Common myeloid progenitor, CD34-positive (primary cell): ENCODE data around the gene RXFP2.

Experiments
- CTCF ChIA-PET: fragments of 350-600 bp; sonication (Branson Sonifier 250); formaldehyde crosslinking; loops from one replicate; lab custom pipeline; 2021; ENCODE audit warnings: antibody characterized with exemption; lab: Charles Lee
- POLR2A ChIA-PET: fragments of 350-600 bp; sonication (Branson Sonifier 250); formaldehyde crosslinking; loops from one replicate; lab custom pipeline; 2021; ENCODE audit warnings: antibody characterized with exemption; lab: Charles Lee
- DNase-seq, 3 donors: peaks; one replicate each; pipeline versions ENCODE4 v3.0.0 to v3.0.0-alpha.2; 2013
- H3K27ac ChIP-seq, 2 experiments: 1 replicate in 1 of 2; 2 replicates in 1 of 2; pipeline ENCODE4 v1.7.0; 2013; ENCODE audit warnings: inconsistent platforms in 2 of 2, low read length in 2 of 2, mild to moderate bottlenecking in 2 of 2, low read depth in 1 of 2, moderate library complexity in 1 of 2; ENCODE audit not compliant: severe bottlenecking in 2 of 2, insufficient read depth in 1 of 2, poor library complexity in 1 of 2
- H3K27me3 ChIP-seq, 5 experiments: replicated peaks in 2 of 5; 1 replicate in 3 of 5; 2 replicates in 2 of 5; pipeline versions ENCODE4 v1.6.1 to v1.7.0; 2013; ENCODE audit warnings: low read length in 4 of 5, mild to moderate bottlenecking in 2 of 5, moderate library complexity in 2 of 5, inconsistent platforms in 1 of 5; ENCODE audit not compliant: insufficient read depth in 5 of 5, control insufficient read depth in 4 of 5
- H3K36me3 ChIP-seq, 4 experiments: 1 replicate in 2 of 4; 2 replicates in 2 of 4; pipeline versions ENCODE4 v1.6.1 to v1.7.0; 2013; ENCODE audit warnings: low read length in 3 of 4, control low read depth in 1 of 4, mild to moderate bottlenecking in 1 of 4; ENCODE audit not compliant: control insufficient read depth in 4 of 4, insufficient read depth in 4 of 4
- H3K4me1 ChIP-seq, 4 experiments: 1 replicate in 3 of 4; 2 replicates in 1 of 4; pipeline versions ENCODE4 v1.6.1 to v1.7.1; 2013; ENCODE audit warnings: low read length in 3 of 4, mild to moderate bottlenecking in 3 of 4, control low read depth in 1 of 4, inconsistent platforms in 1 of 4, moderate library complexity in 1 of 4; ENCODE audit not compliant: control insufficient read depth in 4 of 4, insufficient read depth in 4 of 4; ENCODE audit errors: control extremely low read depth in 1 of 4
- H3K4me3 ChIP-seq, 7 experiments: 1 replicate in 4 of 7; 2 replicates in 3 of 7; pipeline versions ENCODE4 v1.5.1 to v1.7.0; 2013; ENCODE audit warnings: mild to moderate bottlenecking in 7 of 7, low read length in 6 of 7, moderate library complexity in 6 of 7, inconsistent platforms in 2 of 7, low read depth in 2 of 7, control low read depth in 1 of 7; ENCODE audit not compliant: insufficient read depth in 4 of 7, control insufficient read depth in 1 of 7; ENCODE audit errors: extremely low read depth in 1 of 7
- H3K9me3 ChIP-seq, 5 experiments: 1 replicate in 4 of 5; 2 replicates in 1 of 5; pipeline versions ENCODE4 v1.6.1 to v1.7.1; 2013; ENCODE audit warnings: low read length in 4 of 5, mild to moderate bottlenecking in 2 of 5, inconsistent platforms in 1 of 5, low read depth in 1 of 5, moderate library complexity in 1 of 5; ENCODE audit not compliant: control insufficient read depth in 4 of 5, insufficient read depth in 2 of 5; ENCODE audit errors: control extremely low read depth in 1 of 5
- WGBS: methylation state at CpG from one replicate; pipeline ENCODE4 v1.1.5; 2013; ENCODE audit not compliant: insufficient coverage; 5-methylcytosine and 5-hydroxymethylcytosine counted together

RXFP2 gene

DNA sequence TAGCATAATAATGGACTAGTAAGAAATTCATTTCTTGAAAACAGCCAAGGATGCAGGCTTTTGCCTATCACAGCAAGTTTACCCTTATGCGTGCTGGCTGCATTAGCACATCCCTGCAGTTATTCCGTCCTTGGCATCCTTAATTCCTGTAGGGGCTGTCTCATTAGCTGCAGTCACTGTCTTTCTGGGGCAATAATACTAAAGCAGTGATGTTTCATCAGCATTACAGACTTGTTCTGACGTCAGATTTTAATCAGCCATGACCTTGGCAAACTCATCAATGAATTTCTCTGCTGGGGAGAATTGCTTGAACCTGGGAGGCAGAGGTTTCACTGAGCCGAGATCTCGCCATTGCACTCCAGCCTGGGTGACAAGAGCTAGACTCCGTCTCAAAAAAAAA lies 103.7 kb downstream of the RXFP2 start:
- ChIA-PET POLR2A (no interaction called here), CTCF (no interaction called here)
- WGBS, result 96% methylated on average over 5 of the region's 6 CpGs

DNA sequence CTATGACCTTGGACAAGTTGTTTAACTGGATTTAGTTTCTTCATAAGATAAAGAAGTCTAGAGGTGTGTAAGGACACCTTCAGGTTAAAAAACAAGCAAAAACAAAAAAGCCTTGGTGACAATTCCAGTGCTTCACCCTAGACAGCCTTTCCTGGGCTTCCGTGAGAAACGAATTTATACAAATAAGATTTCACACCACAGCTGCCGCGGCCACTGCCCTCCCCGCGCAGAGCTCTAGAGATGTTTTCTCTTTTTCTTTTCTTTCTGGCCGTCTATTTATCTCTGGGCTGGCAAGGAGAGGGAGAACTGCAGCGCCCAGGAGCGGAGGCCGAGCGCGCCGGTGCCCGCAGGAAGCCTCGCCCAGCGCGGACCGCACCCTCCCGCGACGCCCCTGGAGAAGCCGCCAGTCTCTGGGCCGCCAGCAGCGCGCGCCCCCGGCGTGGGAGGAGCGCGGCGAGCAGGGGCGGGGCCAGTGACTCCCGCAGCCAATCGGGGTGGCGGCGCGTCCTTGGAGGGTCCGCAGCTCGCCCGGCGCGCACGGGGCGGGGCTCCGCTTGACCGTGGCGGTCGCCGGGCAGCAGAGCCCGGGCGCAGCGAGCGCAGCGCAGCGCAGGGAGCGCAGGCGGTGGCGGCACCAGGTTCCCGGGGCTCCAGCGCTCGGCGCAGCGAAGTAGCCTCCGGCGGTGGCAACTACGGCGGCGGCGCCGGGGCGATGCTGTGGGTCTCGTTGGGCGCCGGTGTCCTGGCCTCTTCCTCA lies 107.0 kb downstream of the RXFP2 start:
- H3K9me3 ChIP-seq, result no peaks in the 10 kb centered on the region
- H3K36me3 ChIP-seq, result no peaks in the 10 kb centered on the region
- H3K4me1 ChIP-seq, result peaks cover 0 to 11% (median 8%) of the 10 kb centered on the region in 4 experiments
- DNase-seq, result peak; percentile 76 to 84 (median 76)
- POLR2A ChIA-PET, result interaction anchor here (1.0 kb wide), 1 partner anchor 16 kb away, joined by 4 read pairs; no protein-coding TSS in a partner anchor
- 0% methylated on average over 53 of the region's 74 CpGs for WGBS
- H3K4me3 ChIP-seq, result peak overlapping the region; percentile 58 to 83 (median 72)
- no peak overlapping the region for H3K27ac ChIP-seq
- H3K27me3 ChIP-seq, result peaks cover 6 to 23% (median 13%) of the 10 kb centered on the region in 5 experiments
- CTCF ChIA-PET, result interaction anchor here (0.7 to 1.2 kb wide), 3 partner anchors 16 to 28 kb away, joined by 3 to 5 read pairs (median 3); no protein-coding TSS in a partner anchor

More for the DNA sequence above, 103.7 kb downstream of the RXFP2 start:
- H3K4me1 ChIP-seq, result peaks cover 0 to 11% (median 8%) of the 10 kb centered on the region in 4 experiments
- H3K36me3 ChIP-seq, result no peaks in the 10 kb centered on the region
- no peak for DNase-seq
- H3K27ac ChIP-seq, result no peak overlapping the region
- peaks cover 6 to 23% (median 13%) of the 10 kb centered on the region in 5 experiments for H3K27me3 ChIP-seq
- no peaks in the 10 kb centered on the region for H3K9me3 ChIP-seq
- no peak overlapping the region for H3K4me3 ChIP-seq

DNA sequence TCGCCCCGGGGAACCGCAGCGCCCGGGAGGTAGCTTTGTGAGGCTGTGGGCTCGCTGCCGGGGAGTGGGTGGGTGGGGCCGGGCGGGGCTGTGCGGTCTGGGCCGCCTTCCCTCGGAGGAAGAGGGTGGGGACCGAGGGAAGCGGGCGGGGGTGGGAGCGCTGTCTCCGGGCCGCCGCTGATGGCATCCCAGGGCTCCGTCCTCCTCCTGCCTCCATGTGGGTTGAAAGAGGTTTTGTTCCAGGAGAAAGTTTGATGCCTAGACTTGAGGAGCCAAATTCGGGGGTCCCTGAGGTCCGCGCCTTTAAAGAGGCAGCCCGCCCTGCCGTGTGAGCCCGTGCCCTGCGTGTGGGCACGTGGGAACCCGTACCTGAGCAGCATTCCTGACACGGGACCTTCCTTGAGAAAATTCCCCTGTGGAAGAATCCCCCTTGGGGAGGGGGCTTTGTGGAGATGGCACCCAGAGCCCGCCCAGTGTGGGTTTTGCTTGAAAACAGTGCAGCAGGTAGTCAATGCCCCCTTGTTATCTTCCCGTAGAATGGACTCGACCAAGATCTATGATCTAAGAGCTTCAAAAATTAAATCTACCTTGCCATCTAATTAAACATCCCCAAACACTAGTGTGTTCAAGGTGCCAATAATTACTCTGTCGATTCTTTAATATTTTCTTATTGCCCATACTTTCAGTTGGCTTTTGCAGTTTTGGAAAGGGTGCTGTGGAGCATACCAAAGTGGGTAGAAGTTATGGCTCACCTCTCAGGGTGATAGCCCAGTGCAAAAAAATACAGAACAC lies 107.8 kb downstream of the RXFP2 start:
- CTCF ChIA-PET, result interaction anchor here (1.2 kb wide), 1 partner anchor 15 kb away, joined by 5 read pairs; no protein-coding TSS in a partner anchor
- H3K36me3 ChIP-seq, result no peaks in the 10 kb centered on the region
- peaks cover 6 to 23% (median 13%) of the 10 kb centered on the region in 5 experiments for H3K27me3 ChIP-seq
- H3K27ac ChIP-seq, result no peak overlapping the region
- H3K4me3 ChIP-seq, result peak overlapping the region; percentile 58 to 83 (median 72)
- WGBS, result 8% methylated on average over 17 of the region's 34 CpGs
- H3K4me1 ChIP-seq, result peaks cover 0 to 11% (median 8%) of the 10 kb centered on the region in 4 experiments
- POLR2A ChIA-PET, result interaction anchor here (1.0 kb wide), 1 partner anchor 16 kb away, joined by 4 read pairs; no protein-coding TSS in a partner anchor
- DNase-seq, result peak in 1 of 3 donors; percentile 12
- H3K9me3 ChIP-seq, result no peaks in the 10 kb centered on the region

DNA sequence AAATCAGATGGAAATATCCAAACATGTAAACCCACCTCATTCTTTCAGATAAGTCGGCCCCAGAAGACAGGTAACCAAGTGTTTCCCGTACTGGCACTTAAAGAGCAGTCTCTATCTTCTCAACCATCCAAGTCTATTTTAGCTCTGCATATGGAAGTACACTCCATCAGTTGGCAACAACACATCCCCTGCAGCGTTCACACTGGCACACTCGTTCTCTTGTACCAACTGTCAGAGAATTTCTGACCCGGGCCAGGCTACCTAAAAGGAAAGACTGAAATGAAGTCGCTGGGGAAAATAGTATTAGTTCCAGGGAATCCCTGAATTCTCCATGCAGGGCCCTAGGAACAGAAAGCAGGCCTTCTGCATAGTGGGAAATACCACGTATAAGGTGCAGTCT lies 109.3 kb downstream of the RXFP2 start:
- H3K27ac ChIP-seq, result no peak overlapping the region
- no peak for DNase-seq
- peaks cover 3 to 23% (median 13%) of the 10 kb centered on the region in 5 experiments for H3K27me3 ChIP-seq
- no peaks in the 10 kb centered on the region for H3K36me3 ChIP-seq
- H3K4me1 ChIP-seq, result peaks cover 0 to 11% (median 8%) of the 10 kb centered on the region in 4 experiments
- H3K4me3 ChIP-seq, result no peak overlapping the region
- CTCF ChIA-PET, result interaction anchor here (0.9 to 1.6 kb wide), 3 partner anchors 14 to 20 kb away, joined by 3 to 4 read pairs (median 3); no protein-coding TSS in a partner anchor
- 89% methylated on average over 6 of the region's 7 CpGs for WGBS
- H3K9me3 ChIP-seq, result no peaks in the 10 kb centered on the region
- POLR2A ChIA-PET, result no interaction called here

DNA sequence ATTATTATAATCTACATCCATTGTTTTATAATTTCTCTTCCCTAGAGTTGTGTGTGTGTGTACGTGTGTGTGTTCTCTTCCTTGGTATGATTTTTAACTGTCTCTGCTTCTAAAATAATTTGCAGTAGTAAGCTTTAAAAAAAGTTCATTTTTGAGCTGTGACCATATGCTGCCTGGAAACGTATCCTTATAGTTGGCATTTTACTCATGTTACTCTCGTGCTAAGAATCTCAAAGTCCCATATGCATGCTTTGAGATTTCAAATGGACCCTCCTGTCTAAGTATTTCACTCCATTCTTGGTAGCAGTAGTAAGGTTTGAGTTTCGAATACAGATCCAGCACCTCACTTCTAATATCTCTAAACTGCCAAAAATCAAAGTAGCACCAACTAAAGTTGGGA lies 109.9 kb downstream of the RXFP2 start:
- H3K36me3 ChIP-seq, result no peaks in the 10 kb centered on the region
- POLR2A ChIA-PET, result no interaction called here
- no peak overlapping the region for H3K4me3 ChIP-seq
- H3K9me3 ChIP-seq, result no peaks in the 10 kb centered on the region
- no peak for DNase-seq
- no peak overlapping the region for H3K27ac ChIP-seq
- peaks cover 3 to 19% (median 11%) of the 10 kb centered on the region in 5 experiments for H3K27me3 ChIP-seq
- 88% methylated on average over 2 of the region's 4 CpGs for WGBS
- peaks cover 0 to 11% (median 8%) of the 10 kb centered on the region in 4 experiments for H3K4me1 ChIP-seq
- CTCF ChIA-PET, result interaction anchor here (0.9 to 1.6 kb wide), 3 partner anchors 13 to 20 kb away, joined by 3 to 4 read pairs (median 3); no protein-coding TSS in a partner anchor

DNA sequence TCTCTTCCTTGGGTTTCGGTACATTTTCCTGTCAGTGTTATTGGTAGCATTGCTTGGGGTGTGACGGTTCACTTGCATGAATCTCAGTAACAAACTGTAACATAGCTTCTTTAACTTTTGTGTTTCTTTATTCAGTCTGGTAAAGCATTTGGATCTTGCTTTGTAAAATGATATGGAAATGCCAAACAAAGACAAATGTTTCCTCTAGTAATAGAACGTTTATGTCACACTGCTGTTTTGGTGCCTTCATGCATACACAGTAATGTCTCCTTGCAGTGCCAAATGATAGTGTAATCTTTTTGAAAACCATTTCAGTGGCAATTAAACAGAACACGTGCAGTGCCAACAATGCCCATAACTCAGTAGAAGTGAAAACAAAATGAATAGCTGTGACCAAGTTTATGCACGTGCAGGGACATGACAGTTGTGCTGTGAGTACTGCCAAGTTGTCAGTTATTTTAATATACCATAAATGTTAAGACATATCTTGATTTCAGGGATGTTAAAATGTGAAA lies 110.8 kb downstream of the RXFP2 start:
- DNase-seq, result no peak
- CTCF ChIA-PET, result interaction anchor here (1.5 to 2.8 kb wide), 2 partner anchors 12 to 15 kb away, joined by 4 to 10 read pairs; no protein-coding TSS in a partner anchor
- H3K4me3 ChIP-seq, result no peak overlapping the region
- no peak overlapping the region for H3K27ac ChIP-seq
- H3K4me1 ChIP-seq, result peaks cover 0 to 11% (median 8%) of the 10 kb centered on the region in 4 experiments
- POLR2A ChIA-PET, result no interaction called here
- H3K27me3 ChIP-seq, result peaks cover 0 to 11% (median 7%) of the 10 kb centered on the region in 5 experiments
- 84% methylated on average over 3 of the region's 5 CpGs for WGBS
- no peaks in the 10 kb centered on the region for H3K9me3 ChIP-seq
- H3K36me3 ChIP-seq, result no peaks in the 10 kb centered on the region
